ENCODE results near the gene OPHN1.

GRCh38 chrX:68403522-68403921 lies 29.8 kb downstream of the OPHN1 start:
- TF ChIP-seq POLR2AphosphoS5 (IDR thresholded peaks at IDR 0.05) (no peak), POLR2A (IDR thresholded peaks at IDR 0.05) (no peak)
